T-cell (primary cell): ENCODE results near the gene ENPP7. TPM values are rescaled to one million over a fixed set of nuclear protein-coding genes. Genes with fewer than 3 reads are reported as not detected.

ENCODE experiments used
- ATAC-seq, 4 experiments: fragments of 200-7000 bp in 3 of 4; fragments of 150-1000 bp in 1 of 4; cut with Tn5 transposase; replicated peaks in 1 of 4; 1 replicate in 3 of 4; 2 replicates in 1 of 4; pipeline ENCODE4 v1.10.0; 2021; ENCODE audit warnings: moderate library complexity in 3 of 4, mild to moderate bottlenecking in 2 of 4, moderate number of reproducible peaks in 1 of 4
- CTCF ChIA-PET, 2 donors: fragments of 300-600 bp; sonication (Branson Sonifier 250); formaldehyde crosslinking; loops; one replicate each; lab custom pipeline; 2022; ENCODE audit warnings: antibody characterized with exemption in 2 of 2; lab: Charles Lee
- POLR2A ChIA-PET, 2 donors: fragments of 300-600 bp; sonication (Branson Sonifier 250); formaldehyde crosslinking; loops; one replicate each; lab custom pipeline; 2022; ENCODE audit warnings: antibody characterized with exemption in 2 of 2; lab: Charles Lee
- DNase-seq, 35 experiments: peaks; one replicate each; pipeline versions ENCODE4 v3.0.0 to v3.0.0-alpha.2; 2013 to 2023
- H3K27ac ChIP-seq: one replicate; pipeline ENCODE4 v1.5.1; 2013; ENCODE audit warnings: low read length
- H3K27me3 ChIP-seq, 2 experiments: replicated peaks in 1 of 2; 1 replicate in 1 of 2; 2 replicates in 1 of 2; pipeline versions ENCODE4 v1.6.1 to v1.7.0; 2013; ENCODE audit warnings: low read length in 1 of 2, mixed read lengths in 1 of 2; ENCODE audit not compliant: control insufficient read depth in 2 of 2, insufficient read depth in 2 of 2; ENCODE audit errors: extremely low read depth in 1 of 2
- H3K36me3 ChIP-seq, 2 donors: 1 replicate in 1 of 2; 2 replicates in 1 of 2; pipeline versions ENCODE4 v1.6.1 to v1.7.0; 2013; ENCODE audit warnings: low read length in 1 of 2; ENCODE audit not compliant: control insufficient read depth in 2 of 2, insufficient read depth in 1 of 2; ENCODE audit errors: extremely low read depth in 1 of 2
- H3K4me1 ChIP-seq, 2 experiments: 1 replicate in 1 of 2; 2 replicates in 1 of 2; pipeline versions ENCODE4 v1.6.1 to v1.7.0; 2013; ENCODE audit warnings: low read length in 2 of 2, mixed read lengths in 1 of 2; ENCODE audit not compliant: insufficient read depth in 2 of 2, control insufficient read depth in 1 of 2; ENCODE audit errors: extremely low read depth in 1 of 2
- H3K4me3 ChIP-seq, 2 donors: 1 replicate in 1 of 2; 2 replicates in 1 of 2; pipeline versions ENCODE4 v1.5.1 to v1.7.0; 2013; ENCODE audit warnings: mild to moderate bottlenecking in 2 of 2, low read length in 1 of 2, moderate library complexity in 1 of 2; ENCODE audit not compliant: control insufficient read depth in 1 of 2; ENCODE audit errors: extremely low read depth in 1 of 2
- H3K9me3 ChIP-seq: 2 replicates; pipeline ENCODE4 v1.7.0; 2013
- H3K27ac Mint-ChIP-seq, 2 donors: one replicate each; pipeline ENCODE4 v1.8.0; 2020 to 2021; ENCODE audit warnings: mild to moderate bottlenecking in 2 of 2, mixed read lengths in 2 of 2
- H3K27me3 Mint-ChIP-seq, 2 donors: one replicate each; pipeline ENCODE4 v1.8.0; 2021 to 2022; ENCODE audit warnings: mixed read lengths in 2 of 2
- H3K36me3 Mint-ChIP-seq: one replicate; pipeline ENCODE4 v1.8.0; 2021; ENCODE audit warnings: mixed read lengths
- H3K4me1 Mint-ChIP-seq, 3 donors: one replicate each; pipeline ENCODE4 v1.8.0; 2020 to 2022; ENCODE audit warnings: mixed read lengths in 3 of 3, mild to moderate bottlenecking in 1 of 3
- H3K4me3 Mint-ChIP-seq, 3 donors: one replicate each; pipeline ENCODE4 v1.8.0; 2020 to 2022; ENCODE audit warnings: mild to moderate bottlenecking in 3 of 3, mixed read lengths in 3 of 3, moderate library complexity in 3 of 3
- H3K9me3 Mint-ChIP-seq, 3 donors: one replicate each; pipeline ENCODE4 v1.8.0; 2020 to 2022; ENCODE audit warnings: mixed read lengths in 3 of 3
- WGBS: methylation state at CpG from one replicate; pipeline ENCODE4 v1.1.5; 2013; ENCODE audit warnings: missing lambda C conversion rate; ENCODE audit not compliant: insufficient coverage; 5-methylcytosine and 5-hydroxymethylcytosine counted together
- total RNA-seq, 35 experiments: library from RNA in 6 of 35; stranded (reverse) in 6 of 35; fragments of 120-200 nt in 1 of 35; gene quantifications; one replicate each; pipeline versions ENCODE4 v1.2.1 to v1.2.4 and lab custom pipeline; 2013 to 2026

The ENPP7 gene
- total RNA-seq, 5 donors from 2014 or later (not counting 1 experiment from before 2014, with no cell fraction given) = 0.15 TPM; not detected in 4

DNA sequence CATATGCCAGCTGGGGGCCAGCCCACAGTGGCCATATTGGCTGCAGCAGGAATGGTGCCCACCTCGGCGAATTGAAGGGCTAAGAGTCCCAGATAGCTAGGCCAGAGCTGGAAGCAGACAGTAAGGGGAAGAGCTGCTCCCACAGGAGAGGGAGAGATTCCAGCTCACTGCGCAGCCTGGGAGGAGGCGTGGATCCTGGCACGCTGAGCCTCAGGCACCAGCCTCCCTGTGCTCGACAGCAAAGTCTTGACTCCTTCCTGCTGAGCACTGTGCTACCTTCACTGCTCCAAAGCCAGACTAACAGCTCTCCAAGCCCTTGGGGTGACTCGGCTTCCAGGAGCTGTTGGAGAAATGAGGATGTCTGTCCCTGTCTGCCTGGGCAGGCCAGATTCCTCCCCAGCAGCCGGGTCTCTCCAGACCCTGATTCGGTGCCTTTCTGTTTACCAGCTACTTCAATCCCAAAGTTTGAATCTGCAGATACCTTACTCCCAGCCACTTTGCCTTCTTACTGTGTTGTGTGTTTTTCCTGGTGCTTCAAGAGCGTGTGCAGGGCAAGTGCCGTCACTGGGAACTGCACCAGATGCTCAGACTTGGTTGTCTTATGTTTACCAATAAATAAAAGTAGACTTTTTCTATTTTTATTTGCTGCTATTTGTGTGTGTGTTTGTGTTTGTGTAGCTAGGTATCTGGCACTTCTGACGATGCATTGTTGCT lies 56.3 kb downstream of the ENPP7 start:
- H3K9me3 ChIP-seq = no peaks in the 10 kb centered on the region
- peaks cover 5 to 32% of the 10 kb centered on the region in 2 experiments for H3K4me1 ChIP-seq
- WGBS = 81% methylated on average over 6 of the region's 12 CpGs
- Mint-ChIP-seq H3K4me3 (no peak overlapping the region), H3K27me3 (peaks cover 47 to 77% of the 10 kb centered on the region in 2 donors), H3K9me3 (no peaks in the 10 kb centered on the region), H3K27ac (no peak overlapping the region), H3K4me1 (peaks cover 7 to 9% (median 8%) of the 10 kb centered on the region in 3 donors), H3K36me3 (no peaks in the 10 kb centered on the region)
- DNase-seq = no peak
- peaks cover 0 to 4% of the 10 kb centered on the region in 2 donors for H3K36me3 ChIP-seq
- H3K4me3 ChIP-seq = no peak overlapping the region
- peaks cover 0 to 91% of the 10 kb centered on the region in 2 experiments for H3K27me3 ChIP-seq
- ChIA-PET POLR2A (no interaction called here), CTCF (interaction anchor here in 1 of 2 donors (0.5 kb wide), 1 partner anchor 314 kb away, joined by 3 read pairs; the partner anchor contains the start of gene GAA)
- H3K27ac ChIP-seq = no peak overlapping the region
- ATAC-seq = no peak

DNA sequence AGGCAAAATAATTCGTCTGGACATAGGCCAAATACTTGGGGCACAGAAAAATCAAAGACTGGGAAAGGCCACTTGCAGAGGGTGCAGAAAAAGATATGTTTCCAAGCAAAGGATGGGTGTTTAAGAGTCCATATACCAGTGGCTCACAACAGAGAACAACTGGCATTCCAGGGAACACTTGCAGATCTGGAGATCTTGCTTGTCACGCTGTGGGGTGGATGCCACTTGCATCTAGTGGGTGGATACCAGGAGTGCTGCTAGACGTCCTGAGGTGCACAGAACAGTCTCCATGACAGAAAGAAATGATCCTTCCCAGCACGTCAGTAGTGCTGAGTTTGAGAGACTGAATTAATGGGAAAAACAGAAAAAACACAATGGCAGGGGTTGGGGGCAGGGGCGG lies 57.7 kb downstream of the ENPP7 start:
- WGBS = 61% methylated on average over 2 of the region's 5 CpGs
- Histone ChIP-seq H3K4me3 (no peak overlapping the region), H3K4me1 (peaks cover 8 to 33% of the 10 kb centered on the region in 2 experiments), H3K36me3 (peaks cover 0 to 4% of the 10 kb centered on the region in 2 donors), H3K27ac (no peak overlapping the region), H3K9me3 (no peaks in the 10 kb centered on the region), H3K27me3 (peaks cover 0 to 91% of the 10 kb centered on the region in 2 experiments)
- DNase-seq (no peak), ATAC-seq (no peak)
- H3K36me3 Mint-ChIP-seq = no peaks in the 10 kb centered on the region
- peaks cover 42 to 70% of the 10 kb centered on the region in 2 donors for H3K27me3 Mint-ChIP-seq
- H3K27ac Mint-ChIP-seq = no peak overlapping the region
- CTCF ChIA-PET = no interaction called here
- POLR2A ChIA-PET = no interaction called here
- peaks cover 6 to 11% (median 7%) of the 10 kb centered on the region in 3 donors for H3K4me1 Mint-ChIP-seq
- no peak overlapping the region for H3K4me3 Mint-ChIP-seq
- no peaks in the 10 kb centered on the region for H3K9me3 Mint-ChIP-seq

DNA sequence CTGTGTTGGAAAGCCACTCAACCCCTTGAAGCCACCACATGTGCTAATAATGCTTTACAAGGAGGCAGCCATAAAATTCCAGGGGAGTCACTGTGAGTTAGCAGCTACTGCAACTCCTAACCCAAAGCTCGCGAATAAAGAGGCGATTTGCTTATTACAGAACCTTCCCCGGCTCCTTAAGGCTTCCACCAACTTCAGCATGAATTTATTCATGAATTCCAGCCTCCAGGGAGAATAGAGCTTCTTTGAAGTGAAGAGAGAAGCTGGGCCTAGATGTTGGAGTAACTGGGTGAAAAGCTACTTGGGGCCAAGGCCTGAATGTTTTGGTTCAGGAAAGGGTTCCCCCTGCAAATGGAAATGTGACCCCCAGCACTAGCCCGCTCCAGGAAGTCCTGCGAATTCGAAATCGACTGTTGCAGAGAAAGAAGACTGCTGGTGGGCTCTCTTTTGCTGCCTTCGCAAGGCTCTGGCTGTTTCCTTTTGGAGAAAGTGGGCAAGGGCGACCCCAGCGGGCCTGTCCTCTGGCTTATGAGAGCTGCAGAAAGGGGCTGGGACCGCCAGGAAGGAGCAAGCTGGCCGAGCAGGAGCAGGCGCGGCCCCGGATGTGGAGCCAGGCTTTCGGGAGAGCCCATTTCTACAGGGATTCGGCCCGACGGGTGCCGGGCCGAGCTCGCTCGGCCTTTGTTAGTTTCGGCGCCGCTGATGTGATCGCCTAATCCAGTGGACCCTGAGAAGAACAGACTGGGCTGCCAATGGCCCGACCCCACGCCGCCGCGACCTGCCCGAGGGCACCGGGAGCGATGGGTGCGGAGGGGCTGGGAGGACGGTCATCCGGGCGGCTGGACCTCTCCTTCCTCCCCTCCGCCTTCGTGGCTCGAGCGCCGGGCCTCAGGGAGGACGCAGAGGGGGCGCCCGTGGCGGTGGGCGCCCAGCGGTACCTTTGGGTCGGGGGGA lies 58.5 kb downstream of the ENPP7 start:
- DNase-seq (no peak), ATAC-seq (peak in 1 of 4 experiments; percentile 6)
- H3K4me1 Mint-ChIP-seq = peaks cover 6 to 11% (median 7%) of the 10 kb centered on the region in 3 donors
- Histone ChIP-seq H3K4me3 (no peak overlapping the region), H3K27me3 (peaks cover 0 to 90% of the 10 kb centered on the region in 2 experiments), H3K36me3 (peaks cover 0 to 2% of the 10 kb centered on the region in 2 donors), H3K27ac (no peak overlapping the region), H3K9me3 (no peaks in the 10 kb centered on the region), H3K4me1 (peaks cover 8 to 36% of the 10 kb centered on the region in 2 experiments)
- H3K9me3 Mint-ChIP-seq = no peaks in the 10 kb centered on the region
- H3K27ac Mint-ChIP-seq = no peak overlapping the region
- ChIA-PET CTCF (no interaction called here), POLR2A (no interaction called here)
- peaks cover 42 to 70% of the 10 kb centered on the region in 2 donors for H3K27me3 Mint-ChIP-seq
- 30% methylated on average over 39 of the region's 52 CpGs for WGBS
- H3K36me3 Mint-ChIP-seq = peaks cover 3% of the 10 kb centered on the region
- H3K4me3 Mint-ChIP-seq = peak overlapping the region in 1 of 3 donors; percentile 47

DNA sequence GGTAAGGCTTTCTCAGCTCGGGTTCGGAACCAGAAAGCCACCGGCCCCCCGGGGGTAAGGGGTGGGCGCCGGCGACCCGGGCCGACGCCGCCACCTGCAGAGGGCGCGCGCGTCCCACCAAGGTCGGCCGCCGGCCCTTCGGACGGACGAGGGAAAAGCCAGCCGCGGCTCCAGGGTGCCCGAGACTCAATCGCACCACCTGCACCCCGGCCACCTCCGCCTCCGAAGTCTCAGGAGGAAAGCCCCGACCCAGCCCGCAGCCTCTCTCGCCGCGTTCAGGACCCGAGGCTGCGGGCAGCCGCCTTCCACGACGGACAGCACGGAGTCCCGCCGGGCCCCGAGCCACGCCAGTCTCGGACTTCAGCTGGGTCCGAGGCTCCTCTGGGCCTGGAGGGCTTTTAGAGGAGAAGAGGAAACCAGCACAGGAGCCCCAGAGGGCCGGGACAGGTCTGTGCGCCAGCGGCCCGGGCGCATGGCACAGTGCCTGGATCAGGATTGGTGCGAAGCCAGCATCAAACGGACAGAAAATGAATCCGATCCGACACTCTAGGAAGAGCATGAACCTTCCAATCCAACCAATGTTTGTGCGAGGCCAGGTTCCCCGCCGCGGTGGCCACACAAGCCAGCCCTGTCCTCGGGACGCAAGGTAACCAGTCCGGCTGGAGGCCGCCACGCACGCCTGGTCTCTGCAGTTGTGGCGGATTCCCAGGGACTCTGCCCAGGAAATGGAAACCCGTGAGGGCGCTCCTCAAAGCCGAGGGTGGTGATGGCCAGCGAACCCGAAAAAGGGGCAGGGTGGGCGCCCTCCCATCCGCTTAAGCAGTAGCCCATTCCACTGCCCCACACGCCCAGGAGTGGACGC lies 59.4 kb downstream of the ENPP7 start:
- Histone ChIP-seq H3K4me1 (peaks cover 8 to 36% of the 10 kb centered on the region in 2 experiments), H3K9me3 (no peaks in the 10 kb centered on the region), H3K36me3 (peaks cover 3 to 5% of the 10 kb centered on the region in 2 donors), H3K27me3 (peaks cover 0 to 89% of the 10 kb centered on the region in 2 experiments), H3K4me3 (peak overlapping the region in 1 of 2 donors; percentile 7), H3K27ac (no peak overlapping the region)
- ChIA-PET CTCF (no interaction called here), POLR2A (no interaction called here)
- DNase-seq (peak in 1 of 35 experiments; percentile 53), ATAC-seq (peak in 2 of 4 experiments; percentile 33 to 51)
- H3K4me3 Mint-ChIP-seq = peak overlapping the region in 1 of 3 donors; percentile 50
- peaks cover 6 to 11% (median 7%) of the 10 kb centered on the region in 3 donors for H3K4me1 Mint-ChIP-seq
- H3K9me3 Mint-ChIP-seq = no peaks in the 10 kb centered on the region
- WGBS = 18% methylated on average over 69 of the region's 74 CpGs
- peak overlapping the region in 1 of 2 donors; percentile 19 for H3K27ac Mint-ChIP-seq
- peaks cover 3% of the 10 kb centered on the region for H3K36me3 Mint-ChIP-seq
- H3K27me3 Mint-ChIP-seq = peaks cover 41 to 69% of the 10 kb centered on the region in 2 donors

DNA sequence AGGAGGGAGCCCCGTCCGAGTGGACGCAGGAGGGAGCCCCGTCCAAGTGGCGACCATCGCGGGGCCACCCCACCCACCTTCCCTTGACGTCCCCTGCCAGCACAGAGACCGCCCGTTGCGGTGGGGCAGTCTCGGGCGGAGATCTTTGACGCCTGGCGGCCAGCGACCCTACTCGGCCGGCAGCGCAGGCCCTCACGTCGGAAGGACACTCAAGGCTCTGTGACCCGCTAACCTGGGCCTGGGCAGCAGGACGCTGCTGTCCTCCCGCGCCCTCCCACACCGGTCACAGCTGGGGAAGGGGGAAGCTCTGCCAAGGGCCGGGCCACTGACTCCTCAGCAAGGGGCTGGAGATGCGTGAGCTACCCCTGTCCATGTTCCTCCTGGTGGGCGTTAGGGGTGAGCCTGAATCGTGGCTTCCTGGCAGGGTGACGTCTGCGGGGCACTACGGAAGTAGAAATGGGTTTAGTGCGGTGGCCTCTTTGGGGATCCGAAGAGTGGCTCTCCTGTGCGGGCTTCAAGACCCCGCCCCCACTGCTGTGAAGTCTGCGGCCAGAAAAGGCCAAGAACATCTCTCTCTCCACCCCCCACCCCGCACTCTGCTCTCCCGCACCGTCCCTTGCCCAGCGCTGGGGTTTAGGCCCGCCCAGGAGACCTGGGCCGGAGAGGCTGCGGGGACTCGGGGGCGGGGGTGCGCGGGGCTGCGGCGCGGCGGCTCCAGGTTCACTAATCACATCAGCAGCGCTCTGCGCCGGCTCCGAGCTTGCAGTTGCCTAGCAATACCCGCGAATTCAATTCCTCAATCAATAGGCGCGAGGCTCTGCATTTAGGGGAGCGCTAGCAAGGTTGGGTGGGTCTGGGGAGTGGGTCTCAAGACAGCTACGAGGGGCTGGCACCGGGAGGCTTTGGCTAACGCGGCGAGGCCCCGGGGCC lies 60.3 kb downstream of the ENPP7 start:
- 12% methylated on average over 41 of the region's 68 CpGs for WGBS
- CTCF ChIA-PET = no interaction called here
- H3K27ac Mint-ChIP-seq = no peak overlapping the region
- peaks cover 11 to 41% of the 10 kb centered on the region in 2 experiments for H3K4me1 ChIP-seq
- ATAC-seq (peak in 3 of 4 experiments; percentile 46 to 52 (median 47)), DNase-seq (peak in 1 of 35 experiments; percentile 41)
- H3K36me3 ChIP-seq = peaks cover 3 to 6% of the 10 kb centered on the region in 2 donors
- no peaks in the 10 kb centered on the region for H3K9me3 Mint-ChIP-seq
- peaks cover 39 to 60% of the 10 kb centered on the region in 2 donors for H3K27me3 Mint-ChIP-seq
- H3K9me3 ChIP-seq = no peaks in the 10 kb centered on the region
- peaks cover 0 to 87% of the 10 kb centered on the region in 2 experiments for H3K27me3 ChIP-seq
- H3K4me1 Mint-ChIP-seq = peaks cover 10 to 16% (median 11%) of the 10 kb centered on the region in 3 donors
- H3K4me3 Mint-ChIP-seq = peak overlapping the region in 2 of 3 donors; percentile 4 to 50
- H3K4me3 ChIP-seq = peak overlapping the region in 1 of 2 donors; percentile 20
- no peak overlapping the region for H3K27ac ChIP-seq
- H3K36me3 Mint-ChIP-seq = peaks cover 3% of the 10 kb centered on the region
- POLR2A ChIA-PET = no interaction called here
